Mesothelial cell of epicardium (in vitro differentiated cells): ENCODE results near the gene SLC12A7. TPM values are rescaled to one million over a fixed set of nuclear protein-coding genes. Genes with fewer than 3 reads are reported as not detected.
"Not testable (repeated sequence)": the region's sequence is repeated elsewhere in the genome, so short reads cannot be mapped to it uniquely, and the experiment has no call there.

ENCODE experiments used
- DNase-seq, 2 experiments: peaks; one replicate each; pipeline ENCODE4 v3.0.0; 2021; ENCODE audit warnings: low spot score in 2 of 2; ENCODE audit not compliant: unreplicated experiment in 2 of 2
- H3K27ac Mint-ChIP-seq: 2 replicates; pipeline ENCODE4 v1.8.0; 2021; ENCODE audit warnings: mixed read lengths
- H3K27me3 Mint-ChIP-seq: 2 replicates; pipeline ENCODE4 v1.8.0; 2021; ENCODE audit warnings: low read depth, mixed read lengths
- H3K36me3 Mint-ChIP-seq: 2 replicates; pipeline ENCODE4 v1.8.0; 2021; ENCODE audit warnings: mixed read lengths
- H3K4me1 Mint-ChIP-seq: 2 replicates; pipeline ENCODE4 v1.8.0; 2021; ENCODE audit warnings: mixed read lengths
- H3K4me3 Mint-ChIP-seq: 2 replicates; pipeline ENCODE4 v1.8.0; 2021; ENCODE audit warnings: mild to moderate bottlenecking, moderate library complexity, mixed read lengths
- H3K9me3 Mint-ChIP-seq: 2 replicates; pipeline ENCODE4 v1.8.0; 2021; ENCODE audit warnings: mixed read lengths
- CTCF ChIP-seq: fragments of 200-600 bp; sonication (generic); IDR thresholded peaks from one replicate; pipeline ENCODE4 v1.5.0; 2021; ENCODE audit warnings: antibody characterized with exemption; ENCODE audit not compliant: unreplicated experiment
- total RNA-seq: library from RNA; stranded (reverse); gene quantifications from 3 replicates; pipeline ENCODE4 v1.2.1, GENCODE V29; 2021

SLC12A7 gene
- total RNA-seq, 1 donor from 2014 or later: 34.9 TPM

DNA sequence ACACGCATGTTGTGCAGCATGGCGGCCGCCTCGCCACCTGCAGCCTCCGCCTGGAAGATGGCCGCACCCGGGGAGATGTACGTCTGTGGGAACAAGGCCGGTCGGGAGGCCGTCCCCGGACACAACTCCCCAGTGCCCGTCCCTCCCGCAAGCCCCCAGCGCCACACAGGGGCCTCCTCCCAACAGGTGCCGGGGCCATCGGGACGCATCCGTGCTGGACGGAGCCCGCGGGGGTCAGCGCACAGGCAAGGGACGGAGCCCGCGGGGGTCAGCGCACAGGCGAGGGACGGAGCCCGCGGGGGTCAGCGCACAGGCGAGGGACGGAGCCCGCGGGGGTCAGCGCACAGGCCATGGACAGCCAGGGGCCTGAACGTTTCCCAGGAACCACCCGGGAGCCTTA lies 26.5 kb downstream of the SLC12A7 start:
- Mint-ChIP-seq H3K4me3 (no peak overlapping the region), H3K9me3 (no peaks in the 10 kb centered on the region), H3K4me1 (peaks cover 13% of the 10 kb centered on the region), H3K27me3 (no peaks in the 10 kb centered on the region), H3K27ac (no peak overlapping the region), H3K36me3 (peaks cover 3% of the 10 kb centered on the region)
- no peak for DNase-seq
- TF ChIP-seq CTCF: no peak

GRCh38 chr5:1083823-1084605 lies 27.8 kb downstream of the SLC12A7 start:
- peaks cover 3% of the 10 kb centered on the region for H3K36me3 Mint-ChIP-seq
- H3K27me3 Mint-ChIP-seq: no peaks in the 10 kb centered on the region
- H3K4me3 Mint-ChIP-seq: no peak overlapping the region
- no peak overlapping the region for H3K27ac Mint-ChIP-seq
- H3K4me1 Mint-ChIP-seq: no peaks in the 10 kb centered on the region
- H3K9me3 Mint-ChIP-seq: no peaks in the 10 kb centered on the region
- TF ChIP-seq CTCF: no peak
- no peak for DNase-seq

DNA sequence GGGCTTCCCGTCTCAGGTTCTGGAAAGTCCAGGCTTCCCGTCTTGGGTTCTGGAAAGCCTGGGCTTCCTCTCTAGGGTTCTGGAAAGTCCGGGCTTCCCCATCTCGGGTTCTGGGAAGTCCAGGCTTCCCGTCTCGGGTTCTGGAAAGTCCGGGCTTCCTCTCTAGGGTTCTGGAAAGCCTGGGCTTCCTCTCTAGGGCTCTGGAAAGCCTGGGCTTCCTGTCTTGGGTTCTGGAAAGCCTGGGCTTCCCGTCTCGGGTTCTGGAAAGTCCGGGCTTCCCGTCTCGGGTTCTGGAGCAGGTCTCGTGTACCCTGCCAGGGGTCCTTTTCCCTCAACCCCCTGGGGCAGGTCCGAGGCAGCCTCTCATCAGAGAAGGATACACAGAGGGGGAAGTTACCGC lies 28.8 kb downstream of the SLC12A7 start:
- H3K4me1 Mint-ChIP-seq, DNase-seq, H3K36me3 Mint-ChIP-seq, H3K27ac Mint-ChIP-seq, H3K4me3 Mint-ChIP-seq, H3K9me3 Mint-ChIP-seq, H3K27me3 Mint-ChIP-seq: not testable (repeated sequence)

DNA sequence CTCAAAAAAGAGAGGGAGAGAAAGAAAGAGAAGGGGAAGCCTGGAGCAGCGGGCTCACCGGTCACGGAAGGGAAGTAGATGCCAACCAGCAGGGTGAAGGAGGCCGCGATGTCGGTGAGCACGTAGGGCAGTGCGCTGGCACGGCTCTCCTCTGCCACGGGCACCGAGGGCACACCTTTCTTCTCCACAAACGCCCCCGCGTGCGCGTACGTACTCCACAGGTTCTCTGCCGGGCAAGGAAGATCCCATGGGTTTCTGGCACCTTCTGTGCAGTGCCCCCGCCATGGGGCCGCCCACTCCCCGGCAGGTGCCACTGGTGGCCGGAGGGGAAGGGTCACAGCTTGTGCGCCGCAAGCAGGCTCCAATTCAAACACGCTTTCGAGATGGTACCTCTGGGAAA lies 30.3 kb downstream of the SLC12A7 start:
- Mint-ChIP-seq H3K4me3 (no peak overlapping the region), H3K36me3 (peaks cover 7% of the 10 kb centered on the region), H3K4me1 (no peaks in the 10 kb centered on the region), H3K27ac (no peak overlapping the region), H3K27me3 (no peaks in the 10 kb centered on the region), H3K9me3 (no peaks in the 10 kb centered on the region)
- no peak for DNase-seq
- TF ChIP-seq CTCF: no peak

DNA sequence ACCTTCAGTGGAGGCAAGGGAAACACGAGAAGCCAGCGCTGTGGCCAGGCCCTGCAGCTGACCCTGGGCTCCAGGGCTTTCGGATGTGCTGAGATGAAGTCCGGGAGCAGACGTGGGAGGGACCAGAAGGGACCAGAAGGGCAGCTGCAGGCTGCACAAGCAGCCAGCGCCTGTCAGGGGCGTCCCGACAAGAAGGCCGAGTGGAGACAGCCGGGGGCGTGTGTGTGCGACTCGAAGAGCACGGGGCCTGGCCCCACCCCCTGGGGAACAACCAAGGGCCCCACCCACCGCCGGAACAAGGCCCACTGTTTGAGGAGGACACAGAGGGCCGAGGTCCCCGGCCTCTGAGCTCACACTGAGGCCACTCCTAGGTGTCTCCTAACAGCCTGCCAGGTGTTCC lies 31.4 kb downstream of the SLC12A7 start:
- Mint-ChIP-seq H3K4me3 (no peak overlapping the region), H3K9me3 (no peaks in the 10 kb centered on the region), H3K4me1 (no peaks in the 10 kb centered on the region), H3K36me3 (peaks cover 11% of the 10 kb centered on the region), H3K27ac (peak overlapping the region; percentile 8), H3K27me3 (no peaks in the 10 kb centered on the region)
- no peak for DNase-seq
- TF ChIP-seq CTCF: no peak

DNA sequence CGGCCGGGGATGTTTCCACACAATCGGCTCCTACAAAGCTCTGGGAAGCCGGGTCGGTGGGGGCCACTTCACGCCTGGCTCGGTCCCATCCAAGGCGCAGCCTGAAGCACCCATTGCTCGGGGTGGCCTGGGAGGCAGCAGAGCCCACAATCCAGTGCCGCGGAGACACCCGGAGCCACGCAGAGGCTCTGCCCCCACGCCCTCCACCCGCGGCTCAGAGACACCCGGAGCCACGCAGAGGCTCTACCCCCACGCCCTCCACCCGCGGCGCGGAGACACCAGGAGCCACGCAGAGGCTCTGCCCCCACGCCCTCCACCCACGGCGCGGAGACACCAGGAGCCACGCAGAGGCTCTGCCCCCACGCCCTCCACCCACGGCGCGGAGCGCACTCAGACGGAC lies 31.9 kb downstream of the SLC12A7 start:
- TF ChIP-seq CTCF: no peak
- no peak overlapping the region for H3K27ac Mint-ChIP-seq
- no peak overlapping the region for H3K4me3 Mint-ChIP-seq
- peaks cover 11% of the 10 kb centered on the region for H3K36me3 Mint-ChIP-seq
- no peaks in the 10 kb centered on the region for H3K27me3 Mint-ChIP-seq
- no peak for DNase-seq
- no peaks in the 10 kb centered on the region for H3K4me1 Mint-ChIP-seq
- H3K9me3 Mint-ChIP-seq: no peaks in the 10 kb centered on the region
